ENCODE results near the gene FICD.

FICD gene

GRCh38 chr12:108563136-108563803 lies 48.2 kb downstream of the FICD start:
- Histone ChIP-seq H3K36me3 (ENCODE audit: low read length) (peaks cover 8% of the 10 kb centered on the region; the same call in 1 of the 2 replicates), H4K20me1 (ENCODE audit: low read depth, low read length) (peaks cover 3% of the 10 kb centered on the region; the same call in 1 of the 2 replicates), H3K27ac (ENCODE audit: low read depth, low read length) (peak overlapping the region; percentile 31; the same call in 1 of the 2 replicates), H3K79me2 (ENCODE audit: insufficient read depth, low read length) (peaks cover 33% of the 10 kb centered on the region), H3K27me3 (ENCODE audit: low read length) (no peaks in the 10 kb centered on the region), H3K4me3 (ENCODE audit: insufficient read depth, low read length, poor library complexity, severe bottlenecking) (peak overlapping the region; percentile 98), H2AFZ (ENCODE audit: low read depth, low read length, severe bottlenecking) (peak overlapping the region; percentile 80), H3K9ac (ENCODE audit: low read length) (peak overlapping the region; percentile 95), H3F3A (ENCODE audit: insufficient read depth) (peaks cover 7% of the 10 kb centered on the region), H3K9me3 (ENCODE audit: insufficient read depth, low read length) (no peaks in the 10 kb centered on the region), H3K4me2 (ENCODE audit: low read depth, low read length, poor library complexity, severe bottlenecking) (peak overlapping the region; percentile 88), H3K9me2 (replicated peaks; ENCODE audit: insufficient read depth, low read length) (no peaks in the 10 kb centered on the region)
- peak; percentile 89 for TF ChIP-seq CTCF (IDR thresholded peaks at IDR 0.05; ENCODE audit: insufficient read depth, low read length, poor library complexity, severe bottlenecking)
- no peak for TF ChIP-seq EZH2phosphoT487 (conservative IDR thresholded peaks at IDR 0.05; ENCODE audit: low read length)

GRCh38 chr12:108563804-108564151 lies 48.7 kb downstream of the FICD start:
- Histone ChIP-seq H3K9ac (ENCODE audit: low read length) (0 out of 2 replicates have a peak overlapping the region, but pooled peaks have one; percentile 4), H3K4me3 (ENCODE audit: insufficient read depth, low read length, poor library complexity, severe bottlenecking) (no peak overlapping the region), H3K9me3 (ENCODE audit: insufficient read depth, low read length) (no peaks in the 10 kb centered on the region), H3K79me2 (ENCODE audit: insufficient read depth, low read length) (peaks cover 29% of the 10 kb centered on the region), H3K9me2 (replicated peaks; ENCODE audit: insufficient read depth, low read length) (no peaks in the 10 kb centered on the region), H2AFZ (ENCODE audit: low read depth, low read length, severe bottlenecking) (no peak overlapping the region), H4K20me1 (ENCODE audit: low read depth, low read length) (peaks cover 3% of the 10 kb centered on the region; the same call in 1 of the 2 replicates), H3K36me3 (ENCODE audit: low read length) (peaks cover 9% of the 10 kb centered on the region; the same call in 1 of the 2 replicates), H3F3A (ENCODE audit: insufficient read depth) (peaks cover 7% of the 10 kb centered on the region), H3K4me2 (ENCODE audit: low read depth, low read length, poor library complexity, severe bottlenecking) (peak overlapping the region; percentile 88), H3K27me3 (ENCODE audit: low read length) (no peaks in the 10 kb centered on the region), H3K27ac (ENCODE audit: low read depth, low read length) (no peak overlapping the region)
- no peak for TF ChIP-seq EZH2phosphoT487 (conservative IDR thresholded peaks at IDR 0.05; ENCODE audit: low read length)
- no peak for TF ChIP-seq CTCF (IDR thresholded peaks at IDR 0.05; ENCODE audit: insufficient read depth, low read length, poor library complexity, severe bottlenecking)

GRCh38 chr12:108564724-108565123 lies 49.6 kb downstream of the FICD start:
- H3F3A ChIP-seq (ENCODE audit: insufficient read depth) = peaks cover 7% of the 10 kb centered on the region
- H3K9ac ChIP-seq (ENCODE audit: low read length) = no peak overlapping the region

More at GRCh38 chr12:108564724-108565123, 49.6 kb downstream of the FICD start:
- TF ChIP-seq CTCF (IDR thresholded peaks at IDR 0.05; ENCODE audit: insufficient read depth, low read length, poor library complexity, severe bottlenecking) (no peak), EZH2phosphoT487 (conservative IDR thresholded peaks at IDR 0.05; ENCODE audit: low read length) (no peak)
- no peaks in the 10 kb centered on the region for H3K9me2 ChIP-seq (replicated peaks; ENCODE audit: insufficient read depth, low read length)
- peaks cover 12% of the 10 kb centered on the region; the same call in 1 of the 2 replicates for H3K36me3 ChIP-seq (ENCODE audit: low read length)
- peaks cover 3% of the 10 kb centered on the region; the same call in 1 of the 2 replicates for H4K20me1 ChIP-seq (ENCODE audit: low read depth, low read length)
- H3K79me2 ChIP-seq (ENCODE audit: insufficient read depth, low read length) = peaks cover 19% of the 10 kb centered on the region
- H3K9me3 ChIP-seq (ENCODE audit: insufficient read depth, low read length) = no peaks in the 10 kb centered on the region
- no peak overlapping the region for H3K4me3 ChIP-seq (ENCODE audit: insufficient read depth, low read length, poor library complexity, severe bottlenecking)
- no peaks in the 10 kb centered on the region for H3K27me3 ChIP-seq (ENCODE audit: low read length)
- no peak overlapping the region for H3K27ac ChIP-seq (ENCODE audit: low read depth, low read length)
- H2AFZ ChIP-seq (ENCODE audit: low read depth, low read length, severe bottlenecking) = no peak overlapping the region
- H3K4me2 ChIP-seq (ENCODE audit: low read depth, low read length, poor library complexity, severe bottlenecking) = no peak overlapping the region

Measured in SU-DHL-6 (cell line).